Gastrocnemius medialis (tissue), 4 donors: ENCODE data around the gene IL18.
"Not testable (repeated sequence)": the region's sequence is repeated elsewhere in the genome, so short reads cannot be mapped to it uniquely, and the experiment has no call there.

Experiments
- CTCF ChIP-seq, 5 experiments: fragments of 450-650 bp in 3 of 5; fragments of 200-600 bp in 2 of 5; sonication (generic) in 2 of 5; IDR thresholded peaks in 4 of 5; conservative IDR thresholded peaks in 1 of 5; 1 replicate in 4 of 5; 2 replicates in 1 of 5; pipeline ENCODE4 v1.5.1; 2016 to 2019; ENCODE audit warnings: antibody characterized with exemption in 5 of 5, mild to moderate bottlenecking in 3 of 5, moderate library complexity in 3 of 5
- POLR2A ChIP-seq, 2 donors: fragments of 450-650 bp; IDR thresholded peaks; one replicate each; pipeline ENCODE4 v1.6.1; 2017; ENCODE audit warnings: antibody characterized with exemption in 2 of 2, mild to moderate bottlenecking in 2 of 2, moderate library complexity in 2 of 2

GRCh38 chr11:112195113-112195512, 31.2 kb upstream of the IL18 start:
- not testable (repeated sequence) for TF ChIP-seq CTCF (IDR thresholded peaks at IDR 0.05 in 4 of 5, conservative IDR thresholded peaks at IDR 0.05 in 1 of 5); POLR2A (IDR thresholded peaks at IDR 0.05)
